ENCODE measurements around the gene EFHC1.

Gene EFHC1

GRCh38 chr6:52409499-52409898 is 10.6 kb upstream of the EFHC1 start:
- DNase-seq (ENCODE audit: insufficient read length, low spot score): no peak
- FAIRE-seq: no peak
- no peak for TF ChIP-seq CTCF (IDR thresholded peaks at IDR 0.05; ENCODE audit: insufficient read depth, missing control alignments)

GRCh38 chr6:52410979-52411378 is 9.2 kb upstream of the EFHC1 start:
- FAIRE-seq: no peak
- TF ChIP-seq CTCF (IDR thresholded peaks at IDR 0.05; ENCODE audit: insufficient read depth, missing control alignments): no peak
- no peak for DNase-seq (ENCODE audit: insufficient read length, low spot score)

GRCh38 chr6:52411911-52412310 is 8.2 kb upstream of the EFHC1 start:
- TF ChIP-seq CTCF (IDR thresholded peaks at IDR 0.05; ENCODE audit: insufficient read depth, missing control alignments): no peak
- FAIRE-seq: no peak
- no peak for DNase-seq (ENCODE audit: insufficient read length, low spot score)

- DNase-seq (ENCODE audit: insufficient read length, low spot score) (no peak), FAIRE-seq (no peak)
- no peak for TF ChIP-seq CTCF (IDR thresholded peaks at IDR 0.05; ENCODE audit: insufficient read depth, missing control alignments)
These were observed 4.8 kb upstream of the EFHC1 start for GRCh38 chr6:52415333-52415732.

GRCh38 chr6:52415917-52416628 is 4.1 kb upstream of the EFHC1 start:
- no peak for TF ChIP-seq CTCF (IDR thresholded peaks at IDR 0.05; ENCODE audit: insufficient read depth, missing control alignments)
- DNase-seq (ENCODE audit: insufficient read length, low spot score): no peak
- FAIRE-seq: no peak

- TF ChIP-seq CTCF (IDR thresholded peaks at IDR 0.05; ENCODE audit: insufficient read depth, missing control alignments): peak; percentile 90
- DNase-seq (ENCODE audit: insufficient read length, low spot score): no peak
- FAIRE-seq: no peak
These were observed 3.5 kb upstream of the EFHC1 start for GRCh38 chr6:52416629-52417151.

GRCh38 chr6:52417675-52418111 is 2.4 kb upstream of the EFHC1 start:
- FAIRE-seq (no peak), DNase-seq (ENCODE audit: insufficient read length, low spot score) (no peak)
- TF ChIP-seq CTCF (IDR thresholded peaks at IDR 0.05; ENCODE audit: insufficient read depth, missing control alignments): no peak

Measured in D721Med (cell line).